ACC112 (cell line): ENCODE measurements around the gene TFE3.

ENCODE experiments used
- H2AFZ ChIP-seq: fragments of 200-600 bp; sonication (generic); one replicate; pipeline ENCODE4 v1.6.0; 2017; ENCODE audit warnings: antibody characterized with exemption, low read length; ENCODE audit not compliant: unreplicated experiment
- H3K27ac ChIP-seq: fragments of 200-600 bp; sonication (generic); 2 replicates; pipeline ENCODE4 v1.5.1; 2014; ENCODE audit warnings: low read depth, mild to moderate bottlenecking, antibody characterized with exemption, low read length, moderate library complexity
- H3K27me3 ChIP-seq: fragments of 200-600 bp; sonication (generic); 2 replicates; pipeline ENCODE4 v1.6.1; 2014; ENCODE audit warnings: mild to moderate bottlenecking, antibody characterized with exemption, low read length, moderate library complexity, mixed read lengths; ENCODE audit not compliant: insufficient read depth
- H3K36me3 ChIP-seq: fragments of 200-600 bp; sonication (generic); 2 replicates; pipeline ENCODE4 v1.6.1; 2016; ENCODE audit warnings: mild to moderate bottlenecking, antibody characterized with exemption, low read length, moderate library complexity, mixed read lengths; ENCODE audit not compliant: insufficient read depth
- H3K4me1 ChIP-seq: fragments of 200-600 bp; sonication (generic); one replicate; pipeline ENCODE4 v1.6.1; 2016; ENCODE audit warnings: low read length, mixed read lengths; ENCODE audit not compliant: insufficient read depth, unreplicated experiment, control insufficient read depth
- H3K4me3 ChIP-seq: fragments of 200-600 bp; sonication (generic); 2 replicates; pipeline ENCODE4 v1.5.1; 2014; ENCODE audit warnings: mild to moderate bottlenecking, low read depth, low read length
- H3K79me2 ChIP-seq: fragments of 200-600 bp; sonication (generic); one replicate; pipeline ENCODE4 v1.6.0; 2016; ENCODE audit warnings: low read length; ENCODE audit not compliant: control insufficient read depth, unreplicated experiment, insufficient read depth

Gene TFE3

GRCh38 chrX:49060914-49061313 lies 17.8 kb upstream of the TFE3 start:
- Histone ChIP-seq H3K36me3 (no peaks in the 10 kb centered on the region), H3K4me3 (no peak overlapping the region), H3K79me2 (no peaks in the 10 kb centered on the region), H3K4me1 (no peaks in the 10 kb centered on the region), H3K27me3 (no peaks in the 10 kb centered on the region), H3K27ac (no peak overlapping the region), H2AFZ (no peak overlapping the region)

DNA sequence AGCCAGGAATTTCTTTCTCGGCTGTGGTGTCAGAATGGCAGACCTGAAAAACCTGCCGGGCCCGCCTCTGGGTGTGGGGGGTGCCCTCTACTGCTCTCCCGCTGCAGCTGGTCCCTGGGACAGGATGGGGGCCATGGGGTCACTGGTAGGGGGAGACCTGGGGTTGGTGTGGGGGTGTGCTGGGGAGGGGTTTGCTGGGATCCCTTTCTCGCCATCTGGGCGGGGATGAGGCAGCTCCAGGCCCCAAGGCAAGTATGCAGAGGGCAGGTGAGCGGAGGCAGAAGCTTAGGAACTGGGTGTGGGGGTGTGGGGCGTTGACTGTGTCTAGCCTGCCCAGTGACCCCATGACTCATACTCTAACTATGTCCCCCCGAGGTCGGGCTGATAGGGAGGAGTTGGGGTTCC lies 16.5 kb upstream of the TFE3 start:
- no peak overlapping the region for H3K4me3 ChIP-seq
- H3K79me2 ChIP-seq: no peaks in the 10 kb centered on the region
- no peaks in the 10 kb centered on the region for H3K4me1 ChIP-seq
- H3K27ac ChIP-seq: no peak overlapping the region
- H3K27me3 ChIP-seq: no peaks in the 10 kb centered on the region
- no peak overlapping the region for H2AFZ ChIP-seq
- H3K36me3 ChIP-seq: no peaks in the 10 kb centered on the region

- no peak overlapping the region for H3K27ac ChIP-seq
- H3K36me3 ChIP-seq: no peaks in the 10 kb centered on the region
- no peaks in the 10 kb centered on the region for H3K27me3 ChIP-seq
- H3K4me1 ChIP-seq: no peaks in the 10 kb centered on the region
- H3K4me3 ChIP-seq: no peak overlapping the region
- H3K79me2 ChIP-seq: no peaks in the 10 kb centered on the region
- H2AFZ ChIP-seq: no peak overlapping the region
These were observed 16.0 kb upstream of the TFE3 start for GRCh38 chrX:49059201-49059600.

DNA sequence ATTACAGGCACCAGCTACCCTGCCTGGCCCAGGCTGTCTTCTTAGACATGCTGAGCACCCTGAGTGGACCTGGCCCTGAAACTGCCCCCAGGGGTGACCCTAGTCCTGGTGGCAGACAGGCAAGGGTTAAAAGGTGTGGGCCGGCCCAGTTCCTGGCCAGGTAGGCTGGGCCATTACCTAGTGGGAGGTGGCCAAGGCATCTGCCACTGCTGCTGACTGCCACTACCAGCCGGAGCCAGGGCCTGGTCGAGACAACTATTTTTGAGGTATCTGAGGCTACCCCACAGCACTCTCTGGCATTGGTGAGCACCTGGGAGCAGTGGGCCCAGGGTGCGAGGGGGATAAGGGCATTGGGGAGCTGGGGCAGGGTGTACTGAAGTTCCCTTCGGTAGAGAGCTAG lies 15.6 kb upstream of the TFE3 start, which contains the start of gene CCDC120:
TSS of gene CCDC120 (plus strand) at position 206 of the 400 bp plus-strand sequence. CDS start 3,043 bp downstream, outside the sequence.
- Histone ChIP-seq H3K27ac (no peak within 1 kb of the TSS), H3K36me3 (no peaks in the 10 kb centered on the region), H3K4me3 (no peak within 1 kb of the TSS), H2AFZ (no peak within 1 kb of the TSS), H3K79me2 (no peaks in the 10 kb centered on the region), H3K27me3 (no peaks in the 10 kb centered on the region), H3K4me1 (no peaks in the 10 kb centered on the region)

DNA sequence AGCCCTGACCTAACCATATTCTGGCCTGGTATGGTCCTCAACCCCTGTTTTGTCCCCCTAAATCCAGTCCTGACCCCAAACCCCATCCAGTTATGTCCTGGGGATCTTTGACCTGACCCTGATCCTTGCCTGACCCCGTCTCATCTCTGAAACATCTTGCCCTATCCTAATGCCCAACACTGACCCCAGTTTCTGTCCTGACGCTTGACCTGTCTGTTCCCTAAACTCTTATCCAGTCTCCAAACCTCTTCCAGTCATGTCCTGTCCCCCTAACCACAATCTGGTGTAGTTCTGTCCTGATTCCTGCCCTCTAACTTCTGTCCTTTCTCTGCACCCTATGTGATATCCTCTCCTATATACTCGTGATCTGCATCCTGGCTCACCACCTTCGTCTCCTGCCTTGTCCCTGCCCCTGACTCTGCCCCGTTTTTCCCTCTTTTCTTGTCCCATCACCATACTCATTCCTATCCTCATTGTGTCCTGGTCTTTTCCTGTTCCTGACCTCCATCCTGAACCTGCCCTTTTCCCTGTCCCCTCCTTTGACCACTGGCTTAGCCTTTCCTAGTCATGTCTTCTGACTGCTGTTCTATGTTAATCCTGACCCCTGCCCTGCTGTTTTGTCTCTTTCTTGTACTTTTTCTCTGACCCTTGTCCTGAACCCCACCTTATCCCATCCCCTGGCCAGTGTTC lies 11.1 kb upstream of the TFE3 start:
- Histone ChIP-seq H3K36me3 (no peaks in the 10 kb centered on the region), H3K4me3 (peak overlapping the region; percentile 81), H3K27ac (no peak overlapping the region), H2AFZ (no peak overlapping the region), H3K4me1 (no peaks in the 10 kb centered on the region), H3K79me2 (no peaks in the 10 kb centered on the region), H3K27me3 (no peaks in the 10 kb centered on the region)

DNA sequence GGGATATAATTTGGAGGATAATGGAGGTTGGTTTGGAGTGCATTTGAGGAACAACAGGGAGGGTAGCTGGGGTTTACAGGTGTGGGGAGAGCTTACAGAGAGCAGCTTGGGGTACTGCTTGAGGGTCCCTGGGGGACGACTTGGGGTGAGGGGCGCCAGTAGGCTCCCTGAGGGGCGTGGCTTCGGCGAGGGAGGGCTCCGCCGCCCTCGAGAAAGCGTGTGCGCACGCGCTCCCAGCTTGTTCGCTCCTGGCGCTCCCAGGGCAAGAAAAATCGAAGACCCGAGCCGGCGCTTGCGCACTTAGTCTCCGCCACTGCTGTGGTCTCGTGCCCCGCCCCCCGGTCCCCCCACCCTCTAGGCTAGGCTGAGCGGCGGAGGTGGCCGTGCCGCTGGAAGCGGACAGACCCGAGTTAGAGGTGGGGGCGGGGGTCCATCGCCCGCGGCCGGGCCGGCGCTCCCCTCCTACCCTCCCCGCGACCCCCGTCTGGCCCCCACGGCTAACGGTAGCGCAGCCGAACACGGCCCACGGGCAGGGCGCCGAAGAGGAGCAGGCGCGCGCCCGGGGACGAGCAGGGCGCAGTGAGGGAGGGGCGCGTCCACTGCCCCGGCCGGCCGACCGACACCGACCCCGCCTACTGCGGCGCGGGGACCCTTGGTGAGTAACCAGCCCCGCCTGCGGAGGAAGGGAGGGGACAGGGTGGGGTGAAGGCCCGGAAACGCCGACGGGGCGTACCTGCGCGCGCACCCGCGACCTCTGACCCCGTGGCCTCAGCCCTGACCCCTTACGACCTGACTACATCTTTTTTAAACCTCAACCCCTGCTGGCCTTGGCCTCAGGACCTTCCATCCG lies 10.3 kb upstream of the TFE3 start:
- Histone ChIP-seq H3K4me3 (peak overlapping the region; percentile 81), H2AFZ (peak overlapping the region; percentile 93), H3K27ac (no peak overlapping the region)

DNA sequence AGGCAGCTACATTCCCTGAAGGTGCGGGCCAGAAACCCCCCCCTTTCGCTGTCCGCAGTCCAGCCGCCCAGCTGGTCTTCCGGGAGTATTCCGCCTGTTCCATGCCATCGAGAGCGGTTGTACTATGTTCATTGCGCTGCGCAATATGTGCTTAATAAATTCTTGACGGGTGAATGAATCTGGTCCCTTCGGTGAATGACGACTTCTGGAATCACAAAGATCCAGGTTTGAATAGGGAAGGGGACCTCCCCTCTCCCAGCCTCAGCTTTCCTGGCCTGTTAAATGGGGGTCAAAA lies 777 bp upstream of the TFE3 start:
- Histone ChIP-seq H3K27me3 (no peaks in the 10 kb centered on the region), H3K4me3 (peak overlapping the region; percentile 60), H3K27ac (peak overlapping the region; percentile 16; the same call in 1 of the 2 replicates), H3K36me3 (no peaks in the 10 kb centered on the region), H3K79me2 (peaks cover 32% of the 10 kb centered on the region), H2AFZ (no peak overlapping the region), H3K4me1 (peaks cover 7% of the 10 kb centered on the region)

More for the DNA sequence above, 10.3 kb upstream of the TFE3 start:
- Histone ChIP-seq H3K79me2 (no peaks in the 10 kb centered on the region), H3K4me1 (no peaks in the 10 kb centered on the region), H3K27me3 (no peaks in the 10 kb centered on the region), H3K36me3 (no peaks in the 10 kb centered on the region)

- peak overlapping the region; percentile 92 for H3K27ac ChIP-seq
- H3K4me3 ChIP-seq: peak overlapping the region; percentile 93
- peaks cover 38% of the 10 kb centered on the region for H3K79me2 ChIP-seq
- no peaks in the 10 kb centered on the region for H3K36me3 ChIP-seq
- H3K27me3 ChIP-seq: no peaks in the 10 kb centered on the region
- no peak overlapping the region for H2AFZ ChIP-seq
- peaks cover 17% of the 10 kb centered on the region for H3K4me1 ChIP-seq
These were observed 457 bp downstream of the TFE3 start for GRCh38 chrX:49042581-49043219.

DNA sequence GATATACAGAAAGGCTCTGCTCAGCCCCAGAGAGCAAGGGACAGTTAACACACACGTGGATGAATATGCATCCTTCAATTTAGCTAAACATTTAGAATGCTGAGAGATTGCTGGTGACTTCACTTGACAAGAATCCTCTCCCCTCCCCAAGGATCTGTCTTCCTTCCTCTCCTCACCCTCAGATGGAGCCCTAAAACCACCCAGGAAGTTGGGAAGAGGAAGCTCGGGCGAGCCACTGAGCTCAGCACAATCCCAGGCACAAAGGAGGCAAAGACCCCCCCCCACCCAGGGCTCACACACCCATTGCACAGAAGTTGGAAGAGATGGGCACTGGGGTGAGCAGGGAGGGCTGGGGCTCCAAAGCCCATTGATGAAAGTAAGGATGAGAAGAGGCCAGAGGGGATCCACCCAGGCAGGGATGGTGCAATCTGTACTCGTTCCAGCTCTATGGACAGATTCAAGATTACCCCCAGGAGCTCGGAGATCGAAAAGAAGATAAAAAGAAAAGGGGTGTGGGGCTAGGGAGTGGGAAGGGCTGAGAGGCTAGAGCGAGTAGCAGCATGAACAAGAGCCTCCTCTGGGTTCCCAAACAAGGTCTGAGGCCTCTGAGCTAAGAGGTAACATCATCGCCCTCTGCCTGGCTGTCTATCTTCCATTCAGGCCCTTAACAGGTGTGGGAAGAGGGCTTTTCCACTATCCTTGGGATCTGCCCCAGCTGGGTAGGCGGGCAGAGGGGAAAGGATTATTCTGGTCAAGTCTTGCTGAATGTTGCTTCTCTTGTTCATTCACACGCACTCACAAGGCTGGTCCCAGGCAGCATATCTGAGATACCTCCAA lies 1.2 kb downstream of the TFE3 start:
- no peaks in the 10 kb centered on the region for H3K27me3 ChIP-seq
- H3K27ac ChIP-seq: peak overlapping the region; percentile 92
- no peak overlapping the region for H2AFZ ChIP-seq
- H3K4me1 ChIP-seq: peaks cover 17% of the 10 kb centered on the region
- H3K79me2 ChIP-seq: peaks cover 38% of the 10 kb centered on the region
- H3K36me3 ChIP-seq: no peaks in the 10 kb centered on the region; the same call in 1 of the 2 replicates
- H3K4me3 ChIP-seq: peak overlapping the region; percentile 93

DNA sequence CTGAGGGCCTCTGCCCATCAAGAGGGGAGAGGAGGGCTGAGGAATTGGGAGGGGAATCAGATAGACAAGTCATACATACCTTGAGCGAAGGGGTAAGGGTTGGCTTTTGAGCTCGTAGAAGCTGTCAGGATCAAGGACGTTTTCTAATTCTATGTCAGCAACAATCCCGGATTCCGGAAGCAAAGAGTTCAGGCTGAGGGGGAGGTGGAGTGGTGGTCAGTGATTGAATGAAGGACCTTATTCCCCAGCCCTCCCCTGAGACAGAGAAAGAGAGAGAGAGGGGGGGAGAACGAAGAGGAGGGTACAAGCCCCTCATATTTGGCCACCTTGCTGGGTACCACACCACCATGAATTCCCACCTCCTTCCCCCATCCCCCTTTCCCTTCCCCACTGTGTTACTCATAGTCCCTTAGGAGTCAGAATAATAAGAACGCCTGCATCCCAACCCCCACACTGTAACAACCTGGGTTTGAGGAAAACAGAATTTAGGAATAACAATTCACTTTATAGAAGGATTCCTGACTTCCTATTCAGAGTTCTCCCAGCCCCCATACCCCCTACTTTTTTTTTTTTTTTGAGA lies 2.7 kb downstream of the TFE3 start:
- Histone ChIP-seq H3K4me1 (peaks cover 17% of the 10 kb centered on the region), H2AFZ (no peak overlapping the region), H3K27ac (peak overlapping the region; percentile 92), H3K27me3 (no peaks in the 10 kb centered on the region), H3K4me3 (peak overlapping the region; percentile 93), H3K36me3 (no peaks in the 10 kb centered on the region; the same call in 1 of the 2 replicates), H3K79me2 (peaks cover 38% of the 10 kb centered on the region)
